Measurements from ENCODE around the gene NEK8. TPM values are rescaled to one million over a fixed set of nuclear protein-coding genes. Genes with fewer than 3 reads are reported as not detected.

Gene NEK8
- total and polyA plus RNA-seq, 9 of the 15 experiments (the other 6 are each of a cell fraction or from before 2014, with no cell fraction given), result 0.98 to 16.6 (median 4.6) TPM

- TF ChIP-seq MXI1 (IDR thresholded peaks at IDR 0.05; ENCODE audit: low read depth, low read length) (no peak), ZNF695 (CRISPR knock-in tag; IDR thresholded peaks at IDR 0.05) (0 out of 2 replicates have a peak, but pooled peaks have one; percentile 32), CEBPG (CRISPR knock-in tag; IDR thresholded peaks at IDR 0.05) (no peak), CEBPG (tag; conservative IDR thresholded peaks at IDR 0.05 in 1 of 2, IDR thresholded peaks at IDR 0.05 in 1 of 2) (no peak), PML (IDR thresholded peaks at IDR 0.05; ENCODE audit: low read length) (0 out of 2 replicates have a peak, but pooled peaks have one; percentile 69), KAT2B (IDR thresholded peaks at IDR 0.05; ENCODE audit: low read depth, low read length) (no peak), NFIC (IDR thresholded peaks at IDR 0.05) (no peak), ZNF224 (CRISPR knock-in tag; IDR thresholded peaks at IDR 0.05) (no peak), IFI16 (CRISPR knock-in tag; IDR thresholded peaks at IDR 0.05) (no peak), ARID3A (IDR thresholded peaks at IDR 0.05; ENCODE audit: borderline replicate concordance, low read depth, low read length) (no peak), NCOA4 (IDR thresholded peaks at IDR 0.05; ENCODE audit: partially characterized antibody) (no peak), KDM2B (CRISPR knock-in tag; IDR thresholded peaks at IDR 0.05) (no peak), RBM22 (IDR thresholded peaks at IDR 0.05; ENCODE audit: low read depth, low read length, poor library complexity, severe bottlenecking) (no peak), CTCF (IDR thresholded peaks at IDR 0.05 in 2 of 3, conservative IDR thresholded peaks at IDR 0.05 in 1 of 3; ENCODE audit: insufficient read depth in 2 of 3, low read depth in 1 of 3, low read length in 3 of 3) (peak; percentile 45 to 53 (median 49)), RCOR1 (IDR thresholded peaks at IDR 0.05; ENCODE audit: borderline replicate concordance in 1 of 2, low read depth in 2 of 2, low read length in 2 of 2) (no peak), GTF2B (IDR thresholded peaks at IDR 0.05; ENCODE audit: extremely low read depth, insufficient read length) (no peak), NEUROD1 (IDR thresholded peaks at IDR 0.05; ENCODE audit: borderline replicate concordance, low read depth, low read length, partially characterized antibody) (no peak), MEF2A (IDR thresholded peaks at IDR 0.05; ENCODE audit: control insufficient read depth, low read depth, low read length) (no peak), ZSCAN29 (IDR thresholded peaks at IDR 0.05) (0 out of 2 replicates have a peak, but pooled peaks have one; percentile 33), BMI1 (IDR thresholded peaks at IDR 0.05; ENCODE audit: low read length) (no peak), ZNF75A (CRISPR knock-in tag; IDR thresholded peaks at IDR 0.05) (no peak), ZNF655 (CRISPR knock-in tag; IDR thresholded peaks at IDR 0.05) (no peak), ZFPM2 (CRISPR knock-in tag; IDR thresholded peaks at IDR 0.05) (0 out of 2 replicates have a peak, but pooled peaks have one; percentile 2), RFX7 (CRISPR knock-in tag; IDR thresholded peaks at IDR 0.05) (no peak)
Measured at GRCh38 chr17:28720247-28720996, 8.2 kb upstream of the NEK8 start (continued).

Measured in K562 (cell line).